ENCODE data around the gene ZBTB4. TPM values are rescaled to one million over a fixed set of nuclear protein-coding genes. Genes with fewer than 3 reads are reported as not detected.
A peak's percentile ranks its signal among the peaks of the same experiment; 100 is the strongest.

Gene ZBTB4
- total RNA-seq, 1 experiment from 2014 or later: 14.4 TPM

DNA sequence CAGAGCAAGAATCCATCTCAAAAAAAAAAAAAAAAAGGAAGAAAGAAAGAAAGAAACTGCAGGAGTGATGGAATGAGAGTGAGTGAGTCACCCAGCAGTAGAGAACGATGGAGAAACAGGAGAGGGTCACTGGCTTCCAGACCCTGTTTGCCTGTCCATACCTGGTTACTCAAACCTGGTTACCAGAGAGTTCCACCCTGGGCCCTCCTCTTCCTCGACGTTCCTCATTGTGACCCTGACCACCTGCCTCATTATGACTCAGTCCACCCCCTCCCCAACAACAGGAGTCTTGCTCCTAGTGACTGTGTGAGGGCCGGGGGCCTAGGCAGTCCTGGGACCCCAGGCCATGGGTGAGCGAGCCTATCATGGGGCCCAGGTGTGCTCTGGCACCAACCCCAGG is 50.9 kb downstream of the ZBTB4 start, which contains the start of gene SPEM3:
SPEM3 (plus strand) TSS at position 301 of the 400 bp plus-strand sequence; CDS start at position 347, 46 bp downstream.
- Histone ChIP-seq H2AFZ (ENCODE audit: low read length) (no peak within 1 kb of the TSS), H2BK15ac (ENCODE audit: low read depth, low read length) (no peak within 1 kb of the TSS), H4K20me1 (ENCODE audit: control insufficient read depth, insufficient read depth, insufficient read length) (no peaks in the 10 kb centered on the region), H3K14ac (ENCODE audit: insufficient read depth, low read length) (no peak within 1 kb of the TSS; the same call in 1 of the 2 replicates), H3K23ac (ENCODE audit: insufficient read length, low read depth, low read length) (no peak within 1 kb of the TSS), H3K18ac (ENCODE audit: insufficient read length, low read depth, low read length) (no peak within 1 kb of the TSS), H3K9ac (ENCODE audit: extremely low read depth, insufficient read length, low read length) (no peak within 1 kb of the TSS), H3K9me3 (ENCODE audit: control insufficient read depth, low read depth, low read length) (no peaks in the 10 kb centered on the region), H3K4me2 (ENCODE audit: insufficient read depth, insufficient read length, low read length) (no peak within 1 kb of the TSS), H3K4ac (ENCODE audit: low read depth, low read length) (no peak within 1 kb of the TSS), H3T11ph (ENCODE audit: low read length) (no peak within 1 kb of the TSS), H3K56ac (ENCODE audit: insufficient read length, low read depth, low read length) (no peak within 1 kb of the TSS), H3K27ac (ENCODE audit: insufficient read length, low read depth, low read length) (no peak within 1 kb of the TSS), H3K27me3 (ENCODE audit: insufficient read depth, low read length) (no peaks in the 10 kb centered on the region; the same call in 1 of the 2 replicates), H3K23me2 (ENCODE audit: insufficient read length, low read depth, low read length, poor library complexity, severe bottlenecking) (no peaks in the 10 kb centered on the region), H3K4me1 (ENCODE audit: insufficient read depth, low read length) (no peaks in the 10 kb centered on the region), H3K79me2 (ENCODE audit: insufficient read depth, low read length) (no peaks in the 10 kb centered on the region), H4K5ac (ENCODE audit: insufficient read length, low read depth, low read length) (no peak within 1 kb of the TSS), H2BK12ac (ENCODE audit: insufficient read length, low read depth, low read length) (no peak within 1 kb of the TSS), H4K91ac (ENCODE audit: insufficient read length, low read depth, low read length) (no peak within 1 kb of the TSS), H4K8ac (replicated peaks; ENCODE audit: insufficient read length, low read depth, low read length) (no peak within 1 kb of the TSS), H2AK5ac (ENCODE audit: insufficient read length, low read length) (no peak within 1 kb of the TSS), H3K79me1 (ENCODE audit: insufficient read depth, low read depth, low read length, poor library complexity, severe bottlenecking) (no peaks in the 10 kb centered on the region), H2BK20ac (ENCODE audit: low read depth, low read length, poor library complexity, severe bottlenecking) (no peak within 1 kb of the TSS), H2BK120ac (ENCODE audit: low read depth, low read length, poor library complexity, severe bottlenecking) (no peak within 1 kb of the TSS), H2BK5ac (ENCODE audit: insufficient read length, low read length) (no peak within 1 kb of the TSS)
- TF ChIP-seq, protein P1, sequence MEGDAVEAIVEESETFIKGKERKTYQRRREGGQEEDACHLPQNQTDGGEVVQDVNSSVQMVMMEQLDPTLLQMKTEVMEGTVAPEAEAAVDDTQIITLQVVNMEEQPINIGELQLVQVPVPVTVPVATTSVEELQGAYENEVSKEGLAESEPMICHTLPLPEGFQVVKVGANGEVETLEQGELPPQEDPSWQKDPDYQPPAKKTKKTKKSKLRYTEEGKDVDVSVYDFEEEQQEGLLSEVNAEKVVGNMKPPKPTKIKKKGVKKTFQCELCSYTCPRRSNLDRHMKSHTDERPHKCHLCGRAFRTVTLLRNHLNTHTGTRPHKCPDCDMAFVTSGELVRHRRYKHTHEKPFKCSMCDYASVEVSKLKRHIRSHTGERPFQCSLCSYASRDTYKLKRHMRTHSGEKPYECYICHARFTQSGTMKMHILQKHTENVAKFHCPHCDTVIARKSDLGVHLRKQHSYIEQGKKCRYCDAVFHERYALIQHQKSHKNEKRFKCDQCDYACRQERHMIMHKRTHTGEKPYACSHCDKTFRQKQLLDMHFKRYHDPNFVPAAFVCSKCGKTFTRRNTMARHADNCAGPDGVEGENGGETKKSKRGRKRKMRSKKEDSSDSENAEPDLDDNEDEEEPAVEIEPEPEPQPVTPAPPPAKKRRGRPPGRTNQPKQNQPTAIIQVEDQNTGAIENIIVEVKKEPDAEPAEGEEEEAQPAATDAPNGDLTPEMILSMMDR (conservative IDR thresholded peaks at IDR 0.05): no peak
- Mint-ChIP-seq H3K27ac (peak within 1 kb of the TSS in 1 of 3 experiments; percentile 95; a peak in 2 of 7 replicates), H3K9me3 (no peaks in the 10 kb centered on the region; a peak in 1 of 5 replicates), H3K36me3 (ENCODE audit: insufficient read depth in 1 of 3, low read depth in 3 of 3) (no peaks in the 10 kb centered on the region), H3K4me1 (no peaks in the 10 kb centered on the region), H3K27me3 (ENCODE audit: low read depth) (peaks cover 17% of the 10 kb centered on the region), H3K4me3 (no peak within 1 kb of the TSS; a peak in 1 of 5 replicates)
- no peak for DNase-seq
- no CpG with 5 or more reads among the region's 5 CpGs for WGBS (ENCODE audit: extremely low coverage, insufficient read length, low lambda C conversion rate)
